ENCODE measurements around the gene ARRB1. TPM values are rescaled to one million over a fixed set of nuclear protein-coding genes. Genes with fewer than 3 reads are reported as not detected.

ARRB1 gene
- polyA plus RNA-seq, 1 of the 3 experiments (the other 2 are of a cell fraction): 7.0 TPM

- no peaks in the 10 kb centered on the region for H3K9me3 ChIP-seq
These were observed 30.8 kb downstream of the ARRB1 start for GRCh38 chr11:75320643-75321042.

DNA sequence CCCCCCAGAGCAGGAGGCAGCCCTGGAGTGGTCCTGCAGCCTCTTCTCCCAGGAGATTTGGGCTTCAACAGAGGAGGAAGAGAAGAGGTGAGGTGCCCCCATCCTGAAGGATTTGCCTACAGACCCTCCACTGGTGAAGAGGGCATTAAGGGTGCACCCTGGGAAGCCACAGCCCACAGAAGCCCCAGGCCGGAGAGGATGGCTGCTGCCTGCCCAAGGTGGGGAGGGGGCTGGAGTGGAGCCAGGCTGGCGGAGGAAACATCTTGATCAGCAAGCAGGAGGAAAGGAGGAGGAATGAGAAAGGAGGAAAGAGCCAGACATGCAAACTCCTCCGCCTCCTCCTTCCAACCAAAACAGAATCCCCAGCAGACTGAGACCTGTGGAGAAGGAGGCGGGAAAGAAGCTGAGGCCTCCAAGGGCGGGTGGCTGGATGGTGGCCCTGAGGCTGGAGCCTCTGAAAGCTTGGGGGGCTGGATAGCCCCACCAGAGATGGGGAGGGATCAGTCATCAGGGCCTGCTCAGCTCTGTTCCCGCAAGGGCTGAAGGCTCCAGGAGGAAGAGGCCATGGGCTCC lies 31.3 kb downstream of the ARRB1 start:
- Histone ChIP-seq H3K27ac (ENCODE audit: low read depth in 2 of 2, low read length in 1 of 2) (no peak overlapping the region), H2AFZ (ENCODE audit: low read depth) (no peak overlapping the region), H3K4me1 (ENCODE audit: control insufficient read depth in 1 of 2, insufficient read depth in 2 of 2, low read depth in 1 of 2, low read length in 1 of 2) (peaks cover 0 to 20% of the 10 kb centered on the region in 2 experiments; a peak in 1 of 4 replicates), H3K9ac (no peak overlapping the region), H3K9me2 (no peaks in the 10 kb centered on the region), H3K9me3 (no peaks in the 10 kb centered on the region), H3K4me3 (ENCODE audit: low read depth in 2 of 2, low read length in 1 of 2) (no peak overlapping the region), H3K36me3 (replicated peaks in 1 of 2; ENCODE audit: control insufficient read depth in 1 of 2, insufficient read depth in 2 of 2, low read length in 1 of 2) (no peaks in the 10 kb centered on the region), H3K27me3 (ENCODE audit: insufficient read depth) (no peaks in the 10 kb centered on the region), H4K20me1 (ENCODE audit: insufficient read depth) (no peaks in the 10 kb centered on the region), H3K79me2 (ENCODE audit: insufficient read depth) (no peaks in the 10 kb centered on the region), H3K4me2 (no peak overlapping the region), H3F3A (replicated peaks; ENCODE audit: insufficient read depth) (no peaks in the 10 kb centered on the region)
- WGBS (ENCODE audit: low lambda C conversion rate): 83% methylated on average over 5 of the region's 6 CpGs
- ChIA-PET CTCF (interaction anchor here (1.1 to 1.6 kb wide), 2 partner anchors 13 to 40 kb away, joined by 4 read pairs; no protein-coding TSS in a partner anchor), POLR2A (no interaction called here)
- DNase-seq: no peak
- TF ChIP-seq YY1 (IDR thresholded peaks at IDR 0.05; ENCODE audit: low read depth): no peak
- no peak for TF ChIP-seq POLR2AphosphoS5 (IDR thresholded peaks at IDR 0.05; ENCODE audit: low read depth, low read length)
- TF ChIP-seq CHD2 (IDR thresholded peaks at IDR 0.05; ENCODE audit: low read length, partially characterized antibody): no peak
- no peak for TF ChIP-seq CTCF (IDR thresholded peaks at IDR 0.05)
- no peak for TF ChIP-seq ELF1 (IDR thresholded peaks at IDR 0.05)
- TF ChIP-seq MEF2A (IDR thresholded peaks at IDR 0.05; ENCODE audit: borderline replicate concordance, low read depth): no peak
- TF ChIP-seq FOSL2 (IDR thresholded peaks at IDR 0.05; ENCODE audit: borderline replicate concordance, low read depth): no peak
- TF ChIP-seq PBX3 (IDR thresholded peaks at IDR 0.05): no peak
- TF ChIP-seq TAF1 (IDR thresholded peaks at IDR 0.05; ENCODE audit: borderline replicate concordance, low read depth, low read length): no peak
- TF ChIP-seq RCOR1 (IDR thresholded peaks at IDR 0.05; ENCODE audit: low read length): no peak
- TF ChIP-seq RFX5 (IDR thresholded peaks at IDR 0.05; ENCODE audit: low read length): no peak
- no peak for TF ChIP-seq TCF12 (IDR thresholded peaks at IDR 0.05)
- TF ChIP-seq FOXJ3 (CRISPR knock-in tag; IDR thresholded peaks at IDR 0.05): no peak

More at GRCh38 chr11:75320643-75321042, 30.8 kb downstream of the ARRB1 start:
- Histone ChIP-seq H2AFZ (ENCODE audit: low read depth) (no peak overlapping the region), H3K27me3 (ENCODE audit: insufficient read depth) (no peaks in the 10 kb centered on the region), H3K36me3 (replicated peaks in 1 of 2; ENCODE audit: control insufficient read depth in 1 of 2, insufficient read depth in 2 of 2, low read length in 1 of 2) (no peaks in the 10 kb centered on the region), H3F3A (replicated peaks; ENCODE audit: insufficient read depth) (no peaks in the 10 kb centered on the region), H4K20me1 (ENCODE audit: insufficient read depth) (no peaks in the 10 kb centered on the region), H3K79me2 (ENCODE audit: insufficient read depth) (no peaks in the 10 kb centered on the region), H3K4me3 (ENCODE audit: low read depth in 2 of 2, low read length in 1 of 2) (no peak overlapping the region), H3K27ac (ENCODE audit: low read depth in 2 of 2, low read length in 1 of 2) (no peak overlapping the region), H3K4me1 (ENCODE audit: control insufficient read depth in 1 of 2, insufficient read depth in 2 of 2, low read depth in 1 of 2, low read length in 1 of 2) (peaks cover 0 to 20% of the 10 kb centered on the region in 2 experiments; a peak in 1 of 4 replicates), H3K9me2 (no peaks in the 10 kb centered on the region), H3K9ac (no peak overlapping the region), H3K4me2 (no peak overlapping the region)
- TF ChIP-seq, protein P1, sequence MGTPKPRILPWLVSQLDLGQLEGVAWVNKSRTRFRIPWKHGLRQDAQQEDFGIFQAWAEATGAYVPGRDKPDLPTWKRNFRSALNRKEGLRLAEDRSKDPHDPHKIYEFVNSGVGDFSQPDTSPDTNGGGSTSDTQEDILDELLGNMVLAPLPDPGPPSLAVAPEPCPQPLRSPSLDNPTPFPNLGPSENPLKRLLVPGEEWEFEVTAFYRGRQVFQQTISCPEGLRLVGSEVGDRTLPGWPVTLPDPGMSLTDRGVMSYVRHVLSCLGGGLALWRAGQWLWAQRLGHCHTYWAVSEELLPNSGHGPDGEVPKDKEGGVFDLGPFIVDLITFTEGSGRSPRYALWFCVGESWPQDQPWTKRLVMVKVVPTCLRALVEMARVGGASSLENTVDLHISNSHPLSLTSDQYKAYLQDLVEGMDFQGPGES (IDR thresholded peaks at IDR 0.05; ENCODE audit: low read depth, low read length): no peak
- TF ChIP-seq FOSL2 (IDR thresholded peaks at IDR 0.05; ENCODE audit: borderline replicate concordance, low read depth) (no peak), MEF2A (IDR thresholded peaks at IDR 0.05; ENCODE audit: borderline replicate concordance, low read depth) (no peak), RAD21 (IDR thresholded peaks at IDR 0.05; ENCODE audit: low read length) (no peak), NRF1 (IDR thresholded peaks at IDR 0.05; ENCODE audit: low read depth, low read length) (no peak), JUND (IDR thresholded peaks at IDR 0.05) (no peak), YY1 (IDR thresholded peaks at IDR 0.05; ENCODE audit: low read depth) (no peak), TEAD4 (IDR thresholded peaks at IDR 0.05; ENCODE audit: borderline replicate concordance, insufficient read depth) (no peak), TAF1 (IDR thresholded peaks at IDR 0.05; ENCODE audit: borderline replicate concordance, low read depth, low read length) (no peak), FOXM1 (IDR thresholded peaks at IDR 0.05; ENCODE audit: low read depth) (no peak), RCOR1 (IDR thresholded peaks at IDR 0.05; ENCODE audit: low read length) (no peak), GATA2 (CRISPR knock-in tag; IDR thresholded peaks at IDR 0.05) (no peak), TCF12 (IDR thresholded peaks at IDR 0.05) (no peak), POLR2AphosphoS5 (IDR thresholded peaks at IDR 0.05; ENCODE audit: low read depth, low read length) (no peak), GABPA (IDR thresholded peaks at IDR 0.05; ENCODE audit: low read depth) (no peak)
- TF ChIP-seq, protein P2, sequence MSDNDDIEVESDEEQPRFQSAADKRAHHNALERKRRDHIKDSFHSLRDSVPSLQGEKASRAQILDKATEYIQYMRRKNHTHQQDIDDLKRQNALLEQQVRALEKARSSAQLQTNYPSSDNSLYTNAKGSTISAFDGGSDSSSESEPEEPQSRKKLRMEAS (IDR thresholded peaks at IDR 0.05; ENCODE audit: low read depth): no peak
- no peak for DNase-seq
- CTCF ChIA-PET: interaction anchor here (1.1 to 1.2 kb wide), 2 partner anchors 12 to 40 kb away, joined by 3 to 4 read pairs; no protein-coding TSS in a partner anchor
- WGBS (ENCODE audit: low lambda C conversion rate): 91% methylated on average over 4 of the region's 5 CpGs
- POLR2A ChIA-PET: no interaction called here

All from SK-N-SH (cell line).